ENCODE measurements around the gene VPS18. TPM values are rescaled to one million over a fixed set of nuclear protein-coding genes. Genes with fewer than 3 reads are reported as not detected.

The VPS18 gene
- total RNA-seq, 2 donors from 2014 or later: 18.3 to 19.2 TPM

DNA sequence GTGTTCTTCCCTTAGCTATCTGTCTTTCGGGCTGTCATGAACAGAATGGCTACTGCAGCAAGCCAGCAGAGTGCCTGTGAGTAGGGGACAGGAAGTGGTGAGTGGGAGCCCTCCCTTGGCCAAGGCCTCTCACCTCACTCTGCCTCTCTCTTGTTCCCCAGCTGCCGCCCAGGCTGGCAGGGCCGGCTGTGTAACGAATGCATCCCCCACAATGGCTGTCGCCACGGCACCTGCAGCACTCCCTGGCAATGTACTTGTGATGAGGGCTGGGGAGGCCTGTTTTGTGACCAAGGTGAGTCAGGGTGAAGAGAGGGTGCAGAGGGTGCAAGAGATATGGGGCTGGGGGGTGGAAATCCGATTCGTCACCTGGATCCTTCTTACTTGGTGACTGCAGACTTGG, 37.9 kb downstream of the VPS18 start:
- TF ChIP-seq, protein P1, sequence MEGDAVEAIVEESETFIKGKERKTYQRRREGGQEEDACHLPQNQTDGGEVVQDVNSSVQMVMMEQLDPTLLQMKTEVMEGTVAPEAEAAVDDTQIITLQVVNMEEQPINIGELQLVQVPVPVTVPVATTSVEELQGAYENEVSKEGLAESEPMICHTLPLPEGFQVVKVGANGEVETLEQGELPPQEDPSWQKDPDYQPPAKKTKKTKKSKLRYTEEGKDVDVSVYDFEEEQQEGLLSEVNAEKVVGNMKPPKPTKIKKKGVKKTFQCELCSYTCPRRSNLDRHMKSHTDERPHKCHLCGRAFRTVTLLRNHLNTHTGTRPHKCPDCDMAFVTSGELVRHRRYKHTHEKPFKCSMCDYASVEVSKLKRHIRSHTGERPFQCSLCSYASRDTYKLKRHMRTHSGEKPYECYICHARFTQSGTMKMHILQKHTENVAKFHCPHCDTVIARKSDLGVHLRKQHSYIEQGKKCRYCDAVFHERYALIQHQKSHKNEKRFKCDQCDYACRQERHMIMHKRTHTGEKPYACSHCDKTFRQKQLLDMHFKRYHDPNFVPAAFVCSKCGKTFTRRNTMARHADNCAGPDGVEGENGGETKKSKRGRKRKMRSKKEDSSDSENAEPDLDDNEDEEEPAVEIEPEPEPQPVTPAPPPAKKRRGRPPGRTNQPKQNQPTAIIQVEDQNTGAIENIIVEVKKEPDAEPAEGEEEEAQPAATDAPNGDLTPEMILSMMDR (IDR thresholded peaks at IDR 0.05): no peak
- H3K27me3 ChIP-seq: peaks cover 15% of the 10 kb centered on the region
- peak; percentile 50 for DNase-seq
- H3K9ac ChIP-seq (ENCODE audit: low read depth in 2 of 2, low read length in 2 of 2): peak overlapping the region; percentile 38 to 93
- peak overlapping the region; percentile 71 for H3K27ac ChIP-seq
- peak overlapping the region; percentile 52 for H3K4me3 ChIP-seq
- peaks cover 13% of the 10 kb centered on the region for H3K36me3 ChIP-seq
- intact Hi-C loops (cut with DNase I): no loop called here
- H3K4me1 ChIP-seq: peaks cover 12% of the 10 kb centered on the region
- H3K9me3 ChIP-seq: no peaks in the 10 kb centered on the region

DNA sequence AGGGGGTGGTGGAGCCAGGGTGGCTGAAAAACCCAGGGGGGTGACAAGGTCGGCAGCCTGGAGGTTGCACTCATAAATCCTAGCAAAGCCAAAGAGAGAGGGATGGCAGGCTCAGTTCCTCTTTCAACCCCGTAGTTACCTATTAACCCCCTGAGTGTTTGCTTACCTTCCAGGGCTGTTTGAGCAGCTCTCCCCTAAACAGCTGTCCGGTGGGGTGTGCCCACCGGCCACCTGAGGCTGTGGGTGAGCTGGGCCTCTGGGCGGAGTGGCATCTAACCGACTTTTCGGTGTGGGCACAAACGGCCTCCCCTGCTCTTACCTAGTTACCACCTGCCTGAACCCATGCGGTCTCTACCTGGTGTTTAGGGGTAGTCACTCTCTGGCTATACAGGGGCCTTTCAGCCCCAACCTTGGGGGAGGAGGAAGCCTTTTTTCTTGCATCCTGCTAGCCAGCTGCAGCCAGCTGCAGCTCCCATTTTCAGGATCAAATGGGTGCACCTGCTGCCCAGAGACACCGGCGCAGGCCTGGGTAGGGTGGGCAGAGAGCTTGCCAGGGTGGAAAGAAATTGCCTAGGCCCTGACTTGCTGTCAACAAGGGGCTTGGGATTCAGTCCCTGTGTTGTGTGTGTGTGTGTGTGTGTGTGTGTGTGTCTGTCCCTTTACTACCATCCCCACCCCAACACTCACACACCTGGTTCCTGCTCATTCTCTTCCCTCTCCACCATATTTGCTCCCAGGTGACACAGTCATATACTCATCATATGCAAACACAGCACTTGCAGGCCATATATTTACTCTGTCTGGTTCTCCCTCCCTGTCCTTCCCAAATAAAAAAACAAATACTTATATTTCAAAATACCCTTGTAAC, 38.6 kb downstream of the VPS18 start:
- DNase-seq: peak; percentile 83
- Histone ChIP-seq H3K4me1 (peaks cover 9% of the 10 kb centered on the region), H3K4me3 (peak overlapping the region; percentile 52), H3K9me3 (no peaks in the 10 kb centered on the region), H3K9ac (ENCODE audit: low read depth in 2 of 2, low read length in 2 of 2) (peak overlapping the region in 1 of 2 donors; percentile 93), H3K36me3 (peaks cover 13% of the 10 kb centered on the region), H3K27ac (peak overlapping the region; percentile 71), H3K27me3 (peaks cover 9% of the 10 kb centered on the region)
- TF ChIP-seq, protein P1 (IDR thresholded peaks at IDR 0.05): no peak
- intact Hi-C loops (cut with DNase I): no loop called here

GRCh38 chr15:40933517-40933902, 39.3 kb downstream of the VPS18 start:
- H3K4me3 ChIP-seq: no peak overlapping the region
- H3K9me3 ChIP-seq: no peaks in the 10 kb centered on the region
- DNase-seq: peak; percentile 80
- peaks cover 3% of the 10 kb centered on the region for H3K27me3 ChIP-seq
- H3K36me3 ChIP-seq: peaks cover 13% of the 10 kb centered on the region
- peaks cover 2% of the 10 kb centered on the region for H3K4me1 ChIP-seq
- intact Hi-C loops (cut with DNase I): no loop called here
- peak overlapping the region in 1 of 2 donors; percentile 93 for H3K9ac ChIP-seq (ENCODE audit: low read depth in 2 of 2, low read length in 2 of 2)
- H3K27ac ChIP-seq: peak overlapping the region; percentile 71
- TF ChIP-seq, protein P1 (IDR thresholded peaks at IDR 0.05): no peak

DNA sequence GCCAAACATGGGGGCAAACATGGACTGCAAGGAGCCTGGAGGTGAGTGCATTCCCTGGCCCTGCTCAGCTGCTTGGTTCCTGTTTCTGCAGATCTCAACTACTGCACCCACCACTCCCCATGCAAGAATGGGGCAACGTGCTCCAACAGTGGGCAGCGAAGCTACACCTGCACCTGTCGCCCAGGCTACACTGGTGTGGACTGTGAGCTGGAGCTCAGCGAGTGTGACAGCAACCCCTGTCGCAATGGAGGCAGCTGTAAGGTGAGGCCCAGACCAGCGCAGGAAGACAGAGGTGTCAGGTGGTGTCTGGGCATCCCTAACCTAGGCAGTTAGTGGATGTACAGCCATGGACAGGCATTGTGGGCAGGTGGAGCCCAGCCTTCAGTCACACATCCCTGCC, 40.2 kb downstream of the VPS18 start:
- no peak for DNase-seq
- H3K27ac ChIP-seq: no peak overlapping the region
- peaks cover 13% of the 10 kb centered on the region for H3K36me3 ChIP-seq
- H3K9ac ChIP-seq (ENCODE audit: low read depth in 2 of 2, low read length in 2 of 2): peak overlapping the region in 1 of 2 donors; percentile 47
- H3K4me1 ChIP-seq: no peaks in the 10 kb centered on the region
- no peaks in the 10 kb centered on the region for H3K9me3 ChIP-seq
- no peaks in the 10 kb centered on the region for H3K27me3 ChIP-seq
- TF ChIP-seq, protein P1 (IDR thresholded peaks at IDR 0.05): no peak
- intact Hi-C loops (cut with DNase I): no loop called here
- H3K4me3 ChIP-seq: no peak overlapping the region

GRCh38 chr15:40936234-40936708, 42.0 kb downstream of the VPS18 start:
- intact Hi-C loops (cut with DNase I): no loop called here
- H3K4me3 ChIP-seq: no peak overlapping the region
- no peak for DNase-seq
- no peaks in the 10 kb centered on the region for H3K9me3 ChIP-seq
- no peaks in the 10 kb centered on the region for H3K4me1 ChIP-seq
- no peak overlapping the region for H3K9ac ChIP-seq (ENCODE audit: low read depth in 2 of 2, low read length in 2 of 2)
- TF ChIP-seq, protein P1 (IDR thresholded peaks at IDR 0.05): no peak
- H3K36me3 ChIP-seq: peaks cover 13% of the 10 kb centered on the region
- no peak overlapping the region for H3K27ac ChIP-seq
- no peaks in the 10 kb centered on the region for H3K27me3 ChIP-seq

All from colonic mucosa (tissue), 4 donors.